ENCODE measurements around the gene CACNA2D2.

Gene CACNA2D2

DNA sequence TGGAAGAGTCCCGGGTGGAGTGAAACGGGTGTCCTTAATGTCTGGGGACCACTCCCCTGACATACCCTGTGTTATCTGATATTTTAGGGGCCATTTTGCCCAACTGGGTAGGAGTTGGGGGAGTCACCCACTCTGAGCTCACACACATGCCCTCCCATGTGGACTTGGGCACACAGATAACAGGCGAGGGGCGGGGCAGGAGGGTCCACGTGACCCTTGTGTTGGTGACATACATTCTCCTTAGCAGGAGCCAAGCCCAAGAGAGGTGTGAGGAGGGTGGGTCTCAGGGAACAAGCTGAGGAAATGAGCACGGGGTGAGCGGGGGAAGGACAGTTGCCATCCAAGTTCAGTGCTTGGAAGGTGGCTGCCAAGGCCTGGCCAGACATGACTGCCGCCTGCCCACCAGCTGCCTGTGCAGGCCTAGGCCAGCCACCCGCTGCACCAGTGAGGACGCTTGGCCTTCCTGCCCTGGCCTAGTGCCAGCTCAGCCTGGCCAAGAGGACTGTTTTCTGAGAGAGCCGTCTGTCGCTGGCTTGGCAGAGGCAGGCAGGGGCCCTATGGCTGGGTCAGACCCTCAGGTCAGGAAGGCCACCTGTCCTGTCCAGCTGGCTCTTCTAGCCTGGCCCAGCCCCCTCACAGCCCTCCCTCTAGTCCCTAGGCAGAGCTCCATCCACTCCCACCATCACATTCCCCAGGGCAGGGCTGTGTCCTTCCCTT is 112.8 kb downstream of the CACNA2D2 start:
- no peak for DNase-seq

DNA sequence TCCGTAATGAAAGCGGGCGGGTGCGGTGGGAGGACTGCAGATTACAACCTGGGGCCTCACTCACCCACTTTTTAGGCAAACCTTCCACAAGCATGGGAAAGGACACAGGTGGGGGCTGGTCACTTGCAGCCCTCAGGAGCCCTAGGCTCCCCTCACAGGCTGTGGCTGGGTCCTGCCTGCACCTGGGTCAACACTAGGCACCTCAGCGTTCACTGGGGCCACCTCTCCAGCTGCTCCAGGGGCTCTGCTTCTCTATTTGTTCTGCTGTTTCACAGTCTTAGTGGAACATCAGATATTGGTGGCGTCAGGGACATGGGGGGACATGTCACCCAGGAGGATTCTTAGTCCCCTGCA is 114.0 kb downstream of the CACNA2D2 start:
- no peak for DNase-seq

DNA sequence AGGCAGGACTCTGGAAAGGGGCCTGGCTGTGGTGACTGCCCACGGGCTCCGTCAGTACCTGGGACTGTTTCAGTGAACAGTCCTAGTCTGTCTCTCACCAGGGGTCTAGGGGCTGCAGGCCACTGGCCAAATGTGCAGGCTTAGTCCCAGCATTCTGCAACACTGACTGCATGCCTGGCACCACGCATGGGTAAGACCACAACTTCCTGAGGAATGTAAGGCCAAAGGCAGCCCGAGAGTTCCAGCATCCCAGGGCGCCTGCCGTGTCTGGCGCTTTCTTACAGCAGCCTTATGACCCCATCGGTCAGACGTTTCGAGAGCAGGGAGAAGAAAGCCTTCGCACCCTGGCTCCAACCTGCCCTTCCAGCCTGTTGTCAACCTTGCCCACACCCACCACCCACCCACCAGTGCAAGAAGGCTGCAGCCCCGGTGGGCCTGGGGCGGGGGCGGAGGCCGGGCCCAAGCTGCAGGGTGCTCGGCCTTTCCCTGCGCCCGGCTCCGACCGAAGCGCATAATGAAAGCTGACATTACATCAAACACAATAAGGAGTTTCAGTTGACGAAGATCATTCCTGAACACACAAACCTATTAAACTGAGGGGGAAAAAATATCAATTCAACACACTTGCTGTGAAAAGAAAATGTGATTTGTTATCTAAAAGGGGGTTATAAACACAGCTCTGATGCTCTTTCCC is 114.6 kb downstream of the CACNA2D2 start:
- no peak for DNase-seq

DNA sequence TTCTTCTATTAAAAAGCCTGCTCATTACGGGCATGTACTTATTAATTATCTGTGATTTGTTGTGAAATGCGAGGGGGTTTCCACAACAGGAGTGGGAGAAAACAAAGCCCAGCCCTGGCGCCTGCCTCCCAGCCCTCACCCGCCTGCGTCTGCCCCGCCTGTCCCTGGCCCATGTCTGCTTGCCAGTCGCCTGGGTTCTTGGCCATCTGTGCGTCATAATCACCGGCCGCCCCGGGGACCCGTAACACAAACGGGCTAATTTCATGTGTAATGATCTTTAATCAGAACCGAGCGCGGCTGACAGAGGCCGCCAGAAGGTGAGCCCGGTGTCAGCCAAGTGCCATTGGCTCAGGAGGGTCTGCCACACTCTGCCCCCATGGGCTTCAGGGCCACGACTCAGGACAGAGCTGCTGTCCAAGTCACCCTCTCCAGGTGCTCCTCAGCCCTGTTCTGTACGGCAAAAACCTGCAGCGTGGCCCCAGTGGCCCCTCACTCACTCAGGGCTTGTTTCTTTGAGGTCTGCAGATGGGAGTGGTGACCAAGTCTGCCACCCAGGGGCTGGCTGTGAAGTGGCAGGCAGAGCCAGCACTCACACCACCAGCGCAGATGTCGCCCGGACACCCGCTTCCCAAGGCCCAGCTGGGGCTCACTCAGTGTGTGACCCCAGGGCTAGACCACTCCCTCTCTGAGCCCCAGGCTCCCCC is 115.3 kb downstream of the CACNA2D2 start:
- no peak for DNase-seq

DNA sequence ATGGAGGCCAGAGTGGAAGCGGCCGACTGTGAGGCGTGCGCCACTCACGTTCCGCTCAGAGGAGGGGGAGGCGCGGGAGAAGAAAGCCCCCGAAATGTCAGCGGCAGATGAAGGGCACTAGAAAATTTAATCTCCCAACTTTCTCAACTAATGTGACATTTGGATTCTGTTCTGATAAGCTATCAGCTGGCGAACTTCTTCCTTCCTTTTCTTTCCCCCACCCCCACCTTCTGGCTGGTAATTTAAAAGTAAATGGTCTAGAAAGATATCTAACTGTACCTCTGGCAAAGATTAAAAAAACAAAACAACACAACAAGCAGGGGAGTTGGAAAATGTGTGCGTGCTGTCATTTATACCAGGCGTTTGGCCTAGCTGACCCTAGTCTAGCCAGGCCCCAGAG is 117.7 kb downstream of the CACNA2D2 start:
- no peak for DNase-seq

DNA sequence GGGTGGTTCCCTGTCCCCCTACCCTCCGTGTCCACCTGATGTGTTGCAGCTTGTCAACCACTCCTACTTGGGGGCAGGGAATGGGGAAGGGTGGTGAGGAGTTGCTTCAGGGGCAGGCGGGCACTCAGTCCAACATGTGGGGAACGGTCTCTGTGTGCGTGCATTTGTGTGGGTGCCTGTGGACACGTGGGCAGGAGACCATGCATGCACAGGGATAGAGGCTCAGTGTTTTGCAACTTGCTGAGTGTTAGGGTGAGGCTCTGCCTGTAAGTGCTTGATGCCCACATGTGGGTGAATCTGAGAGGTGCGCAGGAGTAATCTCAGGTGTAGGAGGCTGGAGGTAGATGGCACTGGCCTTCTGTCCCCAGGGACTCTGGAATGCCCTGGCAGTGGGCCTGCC is 119.7 kb downstream of the CACNA2D2 start:
- DNase-seq: no peak

DNA sequence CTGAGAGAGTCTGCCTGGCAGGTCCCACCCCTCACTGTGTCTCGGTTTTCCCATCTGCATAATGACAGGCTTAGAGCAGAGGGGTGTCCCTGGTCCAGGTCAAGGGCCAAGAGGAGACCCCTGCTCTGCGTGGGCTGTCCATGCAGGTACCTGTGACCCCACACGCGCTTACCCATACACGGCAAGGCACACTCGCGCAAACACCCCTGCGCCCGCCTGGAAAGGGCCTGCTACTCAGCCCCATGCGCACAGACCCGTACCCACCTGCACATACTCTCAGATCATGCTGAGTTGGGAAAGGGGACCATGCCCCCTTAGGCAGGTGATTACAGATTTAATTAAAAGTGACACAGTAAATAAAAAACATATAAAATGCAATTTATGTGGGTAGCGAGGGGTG is 120.7 kb downstream of the CACNA2D2 start:
- DNase-seq: no peak

DNA sequence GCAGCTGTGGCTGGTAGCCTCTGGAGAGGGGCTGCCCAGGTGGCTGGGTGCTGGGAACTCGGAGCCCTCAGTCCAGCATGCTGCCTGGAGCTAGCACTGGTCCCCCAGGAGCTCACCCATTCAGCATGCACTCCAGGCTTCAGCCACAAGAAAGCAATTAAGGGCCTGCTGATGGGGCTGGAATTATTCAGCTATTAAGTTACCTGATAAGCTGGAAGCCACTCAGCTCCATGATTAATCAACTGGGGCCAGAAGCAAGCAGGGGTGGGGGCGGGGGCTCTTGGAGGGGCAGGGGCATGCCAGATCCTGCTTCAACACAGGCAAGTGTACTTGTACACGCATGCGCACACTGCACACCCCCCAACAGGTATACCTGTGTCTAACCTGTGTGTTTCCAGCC is 122.1 kb downstream of the CACNA2D2 start:
- DNase-seq: no peak

DNA sequence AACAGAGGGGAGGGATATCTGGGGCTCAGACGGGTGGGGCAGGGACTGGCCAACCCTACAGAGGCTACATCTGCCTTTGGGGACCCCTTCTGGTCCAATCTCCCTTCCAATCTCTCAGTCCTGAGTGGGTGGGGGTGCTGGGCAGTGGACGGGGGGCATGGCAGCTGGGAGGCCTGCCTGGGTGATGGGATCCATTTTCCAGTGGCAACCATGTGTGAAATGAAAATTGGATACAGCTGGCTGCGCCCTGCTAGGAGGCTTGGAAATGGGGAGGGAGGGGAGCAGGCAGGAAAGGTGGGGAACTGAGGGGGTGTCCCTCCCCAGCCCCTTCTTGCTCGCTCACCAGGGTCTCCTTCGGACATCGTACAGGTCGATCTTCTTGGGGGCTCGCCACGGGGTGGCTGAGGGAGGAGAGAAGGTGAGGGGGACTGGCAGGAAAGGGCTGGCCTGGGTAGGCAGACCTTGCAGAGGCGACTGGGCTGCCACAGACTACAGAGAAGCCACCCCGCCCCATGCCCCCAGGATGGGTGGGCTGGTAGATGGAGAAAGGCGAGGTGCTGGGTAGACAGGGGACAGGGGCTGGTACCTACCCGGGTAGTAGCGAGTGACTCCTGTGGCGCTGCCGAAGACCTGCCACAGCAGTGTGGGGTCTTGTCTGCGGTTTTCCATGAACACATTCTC is 122.9 kb downstream of the CACNA2D2 start:
- no peak for DNase-seq

DNA sequence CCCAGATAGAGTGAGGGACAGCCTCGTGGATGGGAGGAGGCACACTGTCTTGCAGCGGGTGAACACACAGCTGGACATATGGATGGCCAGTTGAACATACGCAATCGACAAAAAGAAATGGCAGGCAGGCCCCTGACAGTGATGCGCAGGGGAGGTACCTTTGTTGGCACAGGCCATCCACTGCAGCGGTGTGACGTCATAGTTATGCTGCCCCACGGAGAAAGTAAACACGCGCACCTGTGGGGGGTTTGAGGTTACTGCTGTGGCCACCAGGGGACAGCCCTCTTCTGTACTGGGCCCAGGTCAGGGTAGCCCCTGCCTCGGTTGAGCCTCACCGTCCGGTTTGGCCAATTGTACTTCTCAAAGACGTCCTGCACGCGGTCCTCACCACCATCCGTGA is 124.7 kb downstream of the CACNA2D2 start:
- DNase-seq: no peak

DNA sequence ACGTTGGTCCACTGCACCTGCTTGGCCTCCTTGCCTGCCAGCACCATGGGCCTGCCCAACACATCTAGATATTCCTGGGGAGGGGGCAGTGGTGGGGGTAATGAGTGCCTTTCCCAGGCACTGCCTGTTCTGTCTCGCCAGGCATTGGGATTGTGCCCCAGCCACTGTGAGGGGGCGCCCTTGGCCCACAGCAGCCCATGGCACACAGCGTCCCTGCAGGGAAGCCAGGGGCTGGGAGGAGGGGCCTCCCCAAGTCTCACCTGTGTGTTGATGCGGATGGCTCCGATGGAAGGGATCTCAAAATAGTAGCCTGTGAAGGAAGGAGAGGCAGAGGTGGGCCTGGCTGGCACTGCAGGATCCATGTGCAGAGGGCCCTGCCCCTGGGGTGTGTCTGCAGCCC is 125.4 kb downstream of the CACNA2D2 start:
- no peak for DNase-seq

DNA sequence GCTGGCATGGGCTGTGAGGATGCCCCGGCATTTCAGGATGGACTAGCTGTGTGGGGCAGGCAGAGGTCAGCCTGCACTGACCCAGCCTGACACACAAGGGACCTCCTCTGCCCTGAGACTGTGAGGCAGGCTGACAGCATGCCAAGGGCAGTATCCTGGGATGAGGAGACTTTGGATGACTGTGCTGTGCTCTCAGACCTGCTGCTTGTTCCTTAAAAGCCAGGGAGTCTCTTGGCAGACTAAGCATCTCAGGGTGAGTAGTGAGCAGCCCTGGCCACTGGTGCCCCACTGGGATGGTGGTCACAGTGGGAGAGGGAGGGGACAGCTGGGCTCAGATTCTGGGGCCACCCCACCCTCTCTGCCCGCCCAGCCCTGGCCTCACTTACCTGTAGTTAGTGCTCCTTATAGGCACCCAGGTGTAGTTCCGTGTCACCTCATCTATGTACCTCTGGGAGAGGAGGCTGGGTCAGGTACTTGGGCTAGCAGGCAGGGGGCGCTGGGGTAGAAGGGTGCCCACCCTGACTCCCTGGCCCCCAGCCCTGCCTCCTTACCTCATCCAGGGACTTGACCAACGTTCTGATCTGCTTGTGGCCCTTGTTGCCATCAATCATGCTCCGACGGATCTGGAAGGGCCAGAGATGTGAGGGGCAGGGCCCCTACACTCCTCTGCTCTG is 128.0 kb downstream of the CACNA2D2 start:
- DNase-seq: no peak

DNA sequence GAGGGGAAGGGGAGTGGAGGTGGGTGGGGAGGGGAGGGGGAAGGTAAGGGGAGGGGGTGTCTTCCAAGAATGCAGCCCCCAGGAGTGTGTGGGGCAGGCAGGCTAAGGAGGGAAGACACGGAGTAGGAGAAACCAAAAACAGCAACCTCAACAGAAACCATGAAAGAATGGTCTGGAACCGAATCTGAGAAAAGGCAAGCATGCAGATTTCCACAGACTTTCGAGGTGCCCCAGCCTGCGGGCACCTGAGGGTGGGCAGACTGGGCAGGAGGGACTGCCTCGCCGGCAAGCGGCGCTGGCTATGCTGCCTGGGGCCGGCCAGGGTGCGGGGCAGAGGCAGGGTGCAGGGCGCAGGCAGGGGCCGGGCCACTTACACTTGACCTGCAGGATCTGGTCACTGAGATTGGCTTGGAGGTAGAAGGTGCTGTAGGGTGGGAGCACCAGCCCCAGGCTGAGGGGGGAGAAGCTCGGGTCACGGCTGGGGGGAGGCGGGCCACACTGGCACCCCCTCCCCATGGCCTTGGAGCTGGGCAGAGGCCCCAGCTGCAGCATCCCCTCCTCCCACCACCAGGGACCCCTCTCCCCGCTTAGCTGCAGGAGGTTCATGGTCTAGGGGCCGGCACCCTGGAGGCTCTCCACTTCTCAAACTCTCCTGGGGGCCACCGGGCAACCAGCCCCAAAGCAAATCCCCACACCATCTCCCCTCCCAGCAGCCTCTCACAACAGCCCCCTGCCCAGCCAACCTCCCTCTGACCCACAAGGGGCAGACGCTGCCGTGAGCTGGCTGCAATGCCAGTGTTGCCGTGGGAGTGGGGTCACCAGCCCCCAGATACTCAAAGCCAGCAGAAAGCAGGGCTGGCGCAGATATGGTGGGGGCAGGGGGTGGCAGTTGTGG is 128.8 kb downstream of the CACNA2D2 start:
- DNase-seq: no peak

DNA sequence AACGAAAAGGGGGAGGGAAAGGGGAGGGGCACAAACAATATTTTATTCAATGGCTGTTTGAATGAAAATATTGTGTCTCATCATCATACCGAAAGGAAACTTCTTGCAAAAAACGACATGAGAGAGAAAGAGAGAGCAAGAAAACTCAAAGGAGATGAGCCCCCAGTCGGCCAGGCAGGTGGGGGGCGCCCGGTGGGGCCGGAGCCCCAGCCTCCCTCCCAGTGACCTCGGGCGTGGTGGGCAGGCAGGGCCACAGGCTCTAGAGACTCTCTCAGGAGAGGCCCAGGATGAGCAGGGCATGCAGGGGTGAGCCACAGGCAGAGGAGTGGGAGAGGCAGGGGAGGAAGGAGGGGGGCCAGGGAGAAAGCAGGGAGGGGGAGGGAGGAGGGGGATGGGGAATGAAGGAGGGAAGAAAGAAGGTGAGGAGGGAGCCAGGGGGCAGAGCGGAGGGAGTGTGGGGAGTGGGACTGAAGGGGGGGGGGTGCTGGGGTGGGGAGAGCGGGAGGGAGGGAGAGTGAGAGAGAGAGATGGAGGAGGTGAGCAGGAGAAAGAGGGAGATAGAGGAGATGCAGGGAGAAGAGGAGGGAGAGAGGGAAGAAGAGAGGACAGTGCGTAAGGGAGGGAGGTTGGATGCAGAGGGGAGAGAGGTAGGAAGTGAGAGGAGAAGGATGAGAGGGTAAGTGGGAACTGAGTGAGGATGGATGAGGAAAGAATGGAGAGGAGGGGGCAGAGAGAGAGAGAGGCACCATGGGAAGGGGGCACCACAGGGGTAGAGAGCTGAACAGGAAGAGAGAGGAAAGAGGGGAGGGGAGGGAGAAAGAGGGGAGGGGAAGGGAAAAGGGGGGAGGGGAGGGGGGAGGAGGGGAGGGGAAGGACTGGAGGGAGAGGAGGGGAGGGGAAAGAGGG is 130.0 kb downstream of the CACNA2D2 start:
- DNase-seq: no peak

DNA sequence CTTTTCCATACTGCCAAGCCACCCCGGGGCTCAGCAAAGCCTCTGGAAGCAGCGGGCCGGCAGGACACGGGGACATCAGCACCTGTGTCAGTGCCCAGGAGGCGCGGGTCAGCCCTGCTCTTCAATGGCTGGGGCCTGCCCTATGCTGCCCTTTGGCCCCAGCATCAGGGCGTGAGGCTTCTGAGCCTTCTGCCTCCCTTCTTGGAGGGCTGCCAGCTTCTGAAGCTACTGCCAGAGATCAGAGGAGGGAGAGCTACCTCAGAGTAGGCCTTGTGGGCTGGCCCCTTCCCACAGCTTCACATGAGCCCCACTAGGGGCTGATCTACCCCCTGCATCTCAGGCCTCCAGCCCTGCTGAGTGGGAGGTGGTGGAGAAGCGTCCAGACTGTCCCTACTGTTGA is 131.1 kb downstream of the CACNA2D2 start:
- DNase-seq: peak; percentile 14

DNA sequence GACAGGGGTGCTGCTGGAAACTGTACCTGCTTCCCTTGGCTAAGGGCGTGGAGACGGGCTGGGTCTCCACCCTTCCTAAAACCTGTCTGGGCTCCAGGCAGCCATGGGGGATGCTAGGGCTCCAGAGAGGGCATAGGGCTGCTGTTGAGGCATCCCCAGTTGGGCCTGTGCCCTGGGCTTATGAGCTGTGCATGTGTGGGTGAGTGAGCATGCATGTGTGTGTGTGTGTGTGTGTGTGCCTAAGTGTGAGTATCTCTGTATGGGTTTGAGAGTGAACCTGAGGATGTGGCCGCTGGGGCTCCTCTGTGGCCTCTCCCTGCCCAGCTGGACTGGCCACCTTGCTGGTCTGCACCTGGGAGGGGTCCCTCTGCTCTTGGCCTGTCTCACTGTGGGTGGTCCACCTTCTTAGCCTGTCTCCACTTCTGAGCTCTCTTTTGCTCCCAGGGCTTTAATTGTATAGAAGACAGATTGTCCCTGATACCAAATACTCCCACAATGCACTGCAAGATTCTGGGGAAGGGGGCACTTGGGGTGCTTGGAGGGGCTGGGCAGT is 132.2 kb downstream of the CACNA2D2 start:
- DNase-seq: no peak

DNA sequence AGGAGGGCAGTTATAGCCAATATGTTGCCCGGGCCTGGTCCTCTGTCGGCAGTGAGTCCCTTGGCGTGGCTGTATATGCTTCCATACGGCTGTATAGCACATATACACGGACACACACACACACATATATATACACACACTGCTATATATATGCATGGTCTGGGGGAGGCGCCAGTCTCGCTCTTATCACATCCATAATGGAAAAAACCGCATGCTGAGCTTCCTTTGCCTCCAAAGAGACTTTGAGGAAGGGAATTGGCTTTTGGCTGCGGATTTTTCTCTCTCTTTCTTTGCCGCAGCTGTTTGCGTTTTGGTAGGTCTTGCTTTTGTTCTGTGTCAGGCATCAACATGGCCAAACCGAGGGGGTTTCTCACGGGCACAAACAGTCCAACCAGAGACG is 132.8 kb downstream of the CACNA2D2 start:
- DNase-seq: no peak

DNA sequence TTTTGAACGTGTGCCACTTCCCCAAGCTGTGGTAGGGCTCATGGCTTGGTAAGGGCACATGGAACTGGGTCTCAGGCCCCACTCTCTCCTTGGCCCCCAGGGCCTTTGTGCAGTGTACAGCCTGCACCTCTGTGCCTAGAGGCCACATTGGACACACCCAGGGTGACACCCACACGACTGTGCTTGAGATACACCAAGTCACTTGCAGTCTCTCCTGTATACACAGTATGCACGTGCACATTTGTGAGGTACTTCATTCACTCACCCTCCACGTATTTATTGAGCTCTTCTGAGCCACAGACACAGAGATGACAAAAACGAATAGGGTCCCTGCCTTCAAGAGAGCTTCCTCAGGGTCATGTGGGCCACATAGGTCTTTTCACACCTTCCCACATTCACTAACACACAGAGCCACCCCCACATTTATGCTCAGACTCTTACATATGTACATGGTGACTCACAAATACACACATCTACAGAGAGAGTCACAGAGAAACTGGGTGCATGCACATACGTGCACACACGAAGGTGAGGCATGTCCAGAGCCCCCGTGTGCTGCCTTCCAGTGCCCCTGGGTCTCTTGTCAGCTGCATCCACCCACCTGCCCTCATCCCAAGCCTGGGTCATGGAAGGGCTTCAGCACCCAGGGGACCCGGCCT is 134.3 kb downstream of the CACNA2D2 start:
- DNase-seq: no peak

DNA sequence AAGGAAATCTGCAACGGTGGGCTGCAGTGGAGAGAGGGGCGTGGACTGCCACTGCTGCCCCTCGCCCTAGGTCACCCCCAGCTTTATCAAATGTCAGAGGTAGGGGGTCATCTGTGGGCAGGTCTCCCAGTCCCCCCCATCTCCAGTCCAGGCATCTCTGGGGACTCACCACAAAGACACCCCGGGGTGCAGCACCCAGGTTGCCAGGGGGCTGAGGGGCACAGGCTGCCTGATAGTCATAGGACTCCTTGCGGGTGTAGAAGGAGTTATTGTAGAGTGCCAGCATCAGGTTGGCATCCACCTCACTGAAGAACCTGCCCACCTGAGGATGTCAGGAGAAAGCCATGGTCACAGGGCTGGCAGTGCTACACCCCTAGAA is 137.6 kb downstream of the CACNA2D2 start:
- no peak for DNase-seq
